Measurements from ENCODE around the gene KIF17.
A peak's percentile ranks its signal among the peaks of the same experiment; 100 is the strongest.

Gene KIF17

GRCh38 chr1:20717452-20718342 is at the start of gene KIF17:
KIF17 (minus strand) TSS chr1:20718007; CDS start chr1:20717706, 301 bp downstream.
- no peaks in the 10 kb centered on the region for H3K36me3 ChIP-seq (ENCODE audit: insufficient read depth, low read length)
- no peak within 1 kb of the TSS for H3K27ac ChIP-seq
- TF ChIP-seq EZH2 (IDR thresholded peaks at IDR 0.05) = no peak
- TF ChIP-seq POLR2AphosphoS5 (IDR thresholded peaks at IDR 0.05; ENCODE audit: borderline replicate concordance, low read depth, low read length) = no peak
- no peak for TF ChIP-seq FOXP2 (optimal IDR thresholded peaks at IDR 0.05; ENCODE audit: control extremely low read depth, extremely low read length, insufficient read depth)
- H3K9ac ChIP-seq (ENCODE audit: insufficient read length) = no peak within 1 kb of the TSS
- peak within 1 kb of the TSS; percentile 76 for H3K4me3 ChIP-seq
- H3K9me3 ChIP-seq (ENCODE audit: low read depth, low read length) = no peaks in the 10 kb centered on the region
- no peak for DNase-seq (ENCODE audit: low read depth, low spot score)

DNA sequence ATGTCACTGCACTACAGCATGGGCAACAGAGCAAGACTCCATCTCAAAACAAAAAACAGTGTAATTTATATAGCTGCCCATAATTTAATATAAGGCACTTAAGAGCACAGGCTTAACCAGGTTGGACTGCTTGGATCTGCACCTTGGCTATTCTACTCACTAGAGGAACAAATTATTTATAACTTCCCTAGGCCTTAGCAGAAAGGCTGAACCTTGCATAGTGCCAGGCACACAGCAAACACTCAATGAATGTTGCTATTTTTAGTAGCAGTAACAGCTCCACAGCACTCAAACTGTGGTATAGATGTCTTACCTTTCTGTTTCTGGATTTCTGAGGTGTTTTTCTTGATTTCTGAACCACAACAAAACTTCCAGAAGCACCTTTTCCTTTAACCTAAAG is 49.5 kb upstream of the KIF17 start:
- H3K9ac ChIP-seq (ENCODE audit: insufficient read length) = no peak overlapping the region
- TF ChIP-seq POLR2AphosphoS5 (IDR thresholded peaks at IDR 0.05; ENCODE audit: borderline replicate concordance, low read depth, low read length) (no peak), FOXP2 (optimal IDR thresholded peaks at IDR 0.05; ENCODE audit: control extremely low read depth, extremely low read length, insufficient read depth) (no peak), EZH2 (IDR thresholded peaks at IDR 0.05) (no peak)
- DNase-seq (ENCODE audit: low read depth, low spot score) = no peak
- H3K27ac ChIP-seq = no peak overlapping the region
- H3K9me3 ChIP-seq (ENCODE audit: low read depth, low read length) = no peaks in the 10 kb centered on the region
- no peak overlapping the region for H3K4me3 ChIP-seq
- H3K36me3 ChIP-seq (ENCODE audit: insufficient read depth, low read length) = peaks cover 97% of the 10 kb centered on the region

GRCh38 chr1:20763417-20763816 is 45.6 kb upstream of the KIF17 start:
- DNase-seq (ENCODE audit: low read depth, low spot score) = no peak
- Histone ChIP-seq H3K9me3 (ENCODE audit: low read depth, low read length) (no peaks in the 10 kb centered on the region), H3K36me3 (ENCODE audit: insufficient read depth, low read length) (peaks cover 92% of the 10 kb centered on the region), H3K4me3 (no peak overlapping the region), H3K9ac (ENCODE audit: insufficient read length) (no peak overlapping the region), H3K27ac (no peak overlapping the region)
- TF ChIP-seq FOXP2 (optimal IDR thresholded peaks at IDR 0.05; ENCODE audit: control extremely low read depth, extremely low read length, insufficient read depth) (no peak), EZH2 (IDR thresholded peaks at IDR 0.05) (no peak), POLR2AphosphoS5 (IDR thresholded peaks at IDR 0.05; ENCODE audit: borderline replicate concordance, low read depth, low read length) (no peak)

DNA sequence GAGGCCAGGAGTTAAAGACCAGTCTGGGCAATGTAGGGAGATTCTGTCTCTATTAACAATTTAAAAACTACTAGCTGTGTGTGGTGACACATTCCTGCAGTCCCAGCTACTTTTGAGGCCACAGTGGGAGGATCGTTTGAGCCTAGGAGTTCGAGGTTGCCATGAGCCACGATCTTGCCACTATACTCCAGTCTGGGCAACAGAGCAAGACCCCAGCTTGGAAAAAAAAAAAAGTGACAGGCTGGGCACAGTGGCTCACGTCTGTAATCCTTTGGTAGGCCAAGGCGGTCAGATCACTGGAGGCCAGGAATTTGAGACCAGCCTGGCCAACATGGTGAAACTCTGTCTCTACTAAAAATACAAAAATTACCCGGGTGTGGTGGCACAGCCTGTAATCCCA is 42.5 kb upstream of the KIF17 start:
- Histone ChIP-seq H3K9ac (ENCODE audit: insufficient read length) (no peak overlapping the region), H3K36me3 (ENCODE audit: insufficient read depth, low read length) (peaks cover 91% of the 10 kb centered on the region), H3K9me3 (ENCODE audit: low read depth, low read length) (no peaks in the 10 kb centered on the region), H3K4me3 (no peak overlapping the region), H3K27ac (no peak overlapping the region)
- TF ChIP-seq EZH2 (IDR thresholded peaks at IDR 0.05) (no peak), FOXP2 (optimal IDR thresholded peaks at IDR 0.05; ENCODE audit: control extremely low read depth, extremely low read length, insufficient read depth) (no peak), POLR2AphosphoS5 (IDR thresholded peaks at IDR 0.05; ENCODE audit: borderline replicate concordance, low read depth, low read length) (no peak)
- DNase-seq (ENCODE audit: low read depth, low spot score) = no peak

DNA sequence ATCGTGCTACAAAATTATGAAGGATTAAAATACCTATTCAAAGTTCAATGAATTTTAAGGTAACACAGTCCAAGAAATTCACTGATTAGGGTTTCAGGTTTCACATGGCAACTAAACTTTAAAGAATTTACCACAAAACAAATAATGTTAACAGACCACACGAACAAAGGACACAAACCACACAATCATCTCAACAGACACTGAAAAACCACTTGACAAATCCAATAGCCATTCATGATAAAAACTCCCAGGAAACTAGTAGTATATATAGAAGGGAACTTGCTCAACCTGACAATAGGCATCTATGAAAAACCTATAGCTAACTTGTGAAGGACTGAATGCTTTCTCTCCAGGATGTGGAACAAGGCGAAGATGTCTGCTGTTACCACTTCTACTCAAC is 35.8 kb upstream of the KIF17 start:
- DNase-seq (ENCODE audit: low read depth, low spot score) = no peak
- H3K9me3 ChIP-seq (ENCODE audit: low read depth, low read length) = no peaks in the 10 kb centered on the region
- H3K4me3 ChIP-seq = no peak overlapping the region
- no peak overlapping the region for H3K27ac ChIP-seq
- H3K36me3 ChIP-seq (ENCODE audit: insufficient read depth, low read length) = peaks cover 77% of the 10 kb centered on the region
- TF ChIP-seq POLR2AphosphoS5 (IDR thresholded peaks at IDR 0.05; ENCODE audit: borderline replicate concordance, low read depth, low read length) (no peak), EZH2 (IDR thresholded peaks at IDR 0.05) (no peak), FOXP2 (optimal IDR thresholded peaks at IDR 0.05; ENCODE audit: control extremely low read depth, extremely low read length, insufficient read depth) (no peak)
- H3K9ac ChIP-seq (ENCODE audit: insufficient read length) = no peak overlapping the region

GRCh38 chr1:20751462-20751990 is 33.7 kb upstream of the KIF17 start:
- TF ChIP-seq EZH2 (IDR thresholded peaks at IDR 0.05) (no peak), FOXP2 (optimal IDR thresholded peaks at IDR 0.05; ENCODE audit: control extremely low read depth, extremely low read length, insufficient read depth) (no peak), POLR2AphosphoS5 (IDR thresholded peaks at IDR 0.05; ENCODE audit: borderline replicate concordance, low read depth, low read length) (no peak)
- no peak for DNase-seq (ENCODE audit: low read depth, low spot score)
- Histone ChIP-seq H3K9me3 (ENCODE audit: low read depth, low read length) (no peaks in the 10 kb centered on the region), H3K4me3 (no peak overlapping the region), H3K27ac (no peak overlapping the region), H3K9ac (ENCODE audit: insufficient read length) (no peak overlapping the region), H3K36me3 (ENCODE audit: insufficient read depth, low read length) (peaks cover 80% of the 10 kb centered on the region)

- peaks cover 93% of the 10 kb centered on the region for H3K36me3 ChIP-seq (ENCODE audit: insufficient read depth, low read length)
- 0 out of 2 replicates have a peak overlapping the region, but pooled peaks have one; percentile 1 for H3K27ac ChIP-seq
- DNase-seq (ENCODE audit: low read depth, low spot score) = no peak
- H3K4me3 ChIP-seq = no peak overlapping the region
- no peak for TF ChIP-seq POLR2AphosphoS5 (IDR thresholded peaks at IDR 0.05; ENCODE audit: borderline replicate concordance, low read depth, low read length)
- TF ChIP-seq FOXP2 (optimal IDR thresholded peaks at IDR 0.05; ENCODE audit: control extremely low read depth, extremely low read length, insufficient read depth) = no peak
- TF ChIP-seq EZH2 (IDR thresholded peaks at IDR 0.05) = no peak
- no peaks in the 10 kb centered on the region for H3K9me3 ChIP-seq (ENCODE audit: low read depth, low read length)
- H3K9ac ChIP-seq (ENCODE audit: insufficient read length) = no peak overlapping the region
These were observed 24.9 kb upstream of the KIF17 start for GRCh38 chr1:20742671-20743070.

DNA sequence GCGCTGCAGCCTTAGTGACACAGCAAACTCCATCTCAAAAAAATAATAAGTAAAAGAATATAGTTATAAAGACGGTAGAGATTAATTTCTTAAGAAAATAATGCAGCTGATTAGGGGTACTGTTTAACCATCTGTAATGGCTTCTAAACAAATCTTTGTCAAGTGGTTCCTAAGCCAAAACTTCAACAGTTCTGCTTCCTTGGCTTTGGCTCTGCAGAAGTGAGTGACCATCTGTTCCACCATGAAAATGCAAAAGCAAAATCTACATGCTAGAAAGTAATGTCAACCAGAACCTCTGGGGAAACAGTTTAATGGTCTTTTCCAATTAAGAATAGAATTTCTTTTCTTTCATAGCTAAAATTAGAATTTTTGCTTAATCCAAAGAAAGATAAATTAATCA is 23.0 kb upstream of the KIF17 start:
- no peaks in the 10 kb centered on the region for H3K9me3 ChIP-seq (ENCODE audit: low read depth, low read length)
- H3K27ac ChIP-seq = no peak overlapping the region
- H3K4me3 ChIP-seq = no peak overlapping the region
- no peak for TF ChIP-seq EZH2 (IDR thresholded peaks at IDR 0.05)
- TF ChIP-seq POLR2AphosphoS5 (IDR thresholded peaks at IDR 0.05; ENCODE audit: borderline replicate concordance, low read depth, low read length) = no peak
- TF ChIP-seq FOXP2 (optimal IDR thresholded peaks at IDR 0.05; ENCODE audit: control extremely low read depth, extremely low read length, insufficient read depth) = no peak
- H3K9ac ChIP-seq (ENCODE audit: insufficient read length) = no peak overlapping the region
- peaks cover 81% of the 10 kb centered on the region for H3K36me3 ChIP-seq (ENCODE audit: insufficient read depth, low read length)
- DNase-seq (ENCODE audit: low read depth, low spot score) = no peak

All from SK-N-MC (cell line).